ENCODE results near the gene YWHAQ.

DNA sequence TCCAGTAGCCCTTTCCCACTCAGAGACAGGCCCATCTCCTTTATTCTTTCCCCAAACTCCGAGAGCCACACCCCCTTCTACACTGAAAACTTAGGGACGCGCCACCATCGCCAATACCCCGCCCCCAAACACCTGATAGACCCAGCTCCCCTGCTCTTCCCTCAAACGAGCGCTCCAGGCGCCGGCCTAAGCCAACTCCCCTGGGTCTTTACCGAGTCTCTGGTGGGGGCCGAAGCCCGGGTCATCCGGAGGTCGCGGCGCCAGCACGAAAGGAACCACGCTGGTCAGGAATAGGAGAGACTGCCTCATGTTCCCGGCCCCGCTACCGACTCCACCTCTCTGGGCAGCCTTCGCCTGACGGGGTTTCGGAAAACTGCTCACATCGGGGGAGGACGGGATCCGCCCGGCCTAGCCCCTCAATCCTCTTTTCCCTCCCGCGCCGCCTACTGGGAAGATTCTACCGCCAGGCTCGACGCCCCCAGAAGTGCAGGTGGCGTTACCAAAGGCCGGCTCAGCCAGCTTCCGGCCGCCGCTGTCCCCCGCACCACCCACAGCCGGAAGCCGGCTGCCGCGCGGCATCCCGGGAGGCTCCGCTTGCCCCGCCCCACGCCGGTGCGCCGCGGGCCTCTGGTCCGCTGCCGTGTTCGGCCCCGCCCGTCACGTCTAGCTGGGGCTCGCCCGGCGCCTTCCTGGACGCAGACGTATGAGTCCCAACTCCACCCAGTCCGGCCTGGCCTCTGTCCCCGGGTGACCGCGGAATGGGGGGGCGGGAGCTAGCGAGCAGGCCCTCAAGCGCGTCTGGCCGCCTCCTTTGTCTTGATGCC lies 75.3 kb downstream of the YWHAQ start, which contains the start of gene ADAM17:
- TF ChIP-seq, protein P1, sequence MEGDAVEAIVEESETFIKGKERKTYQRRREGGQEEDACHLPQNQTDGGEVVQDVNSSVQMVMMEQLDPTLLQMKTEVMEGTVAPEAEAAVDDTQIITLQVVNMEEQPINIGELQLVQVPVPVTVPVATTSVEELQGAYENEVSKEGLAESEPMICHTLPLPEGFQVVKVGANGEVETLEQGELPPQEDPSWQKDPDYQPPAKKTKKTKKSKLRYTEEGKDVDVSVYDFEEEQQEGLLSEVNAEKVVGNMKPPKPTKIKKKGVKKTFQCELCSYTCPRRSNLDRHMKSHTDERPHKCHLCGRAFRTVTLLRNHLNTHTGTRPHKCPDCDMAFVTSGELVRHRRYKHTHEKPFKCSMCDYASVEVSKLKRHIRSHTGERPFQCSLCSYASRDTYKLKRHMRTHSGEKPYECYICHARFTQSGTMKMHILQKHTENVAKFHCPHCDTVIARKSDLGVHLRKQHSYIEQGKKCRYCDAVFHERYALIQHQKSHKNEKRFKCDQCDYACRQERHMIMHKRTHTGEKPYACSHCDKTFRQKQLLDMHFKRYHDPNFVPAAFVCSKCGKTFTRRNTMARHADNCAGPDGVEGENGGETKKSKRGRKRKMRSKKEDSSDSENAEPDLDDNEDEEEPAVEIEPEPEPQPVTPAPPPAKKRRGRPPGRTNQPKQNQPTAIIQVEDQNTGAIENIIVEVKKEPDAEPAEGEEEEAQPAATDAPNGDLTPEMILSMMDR (IDR thresholded peaks at IDR 0.05), result peak in 3 of 7 experiments; percentile 67 to 73 (median 67)
- TF ChIP-seq POLR2A (IDR thresholded peaks at IDR 0.05), result peak in 2 of 4 donors; percentile 67 to 91
